ENCODE data around the gene ANTKMT.

Gene ANTKMT

GRCh38 chr16:720990-721764 lies at the start of gene ANTKMT:
Gene ANTKMT, plus strand, starts transcription at chr16:721146. Its CDS starts 129 bp downstream, at chr16:721275.
- DNase-seq (ENCODE audit: low read depth), result peak; percentile 27

- no peak for DNase-seq (ENCODE audit: low read depth)
Observed at GRCh38 chr16:671353-672131, 49.4 kb upstream of the ANTKMT start.

- DNase-seq (ENCODE audit: low read depth), result no peak
Observed at GRCh38 chr16:672371-672770, 48.6 kb upstream of the ANTKMT start.

- DNase-seq (ENCODE audit: low read depth), result no peak
Observed at GRCh38 chr16:672851-673250, 48.1 kb upstream of the ANTKMT start.

- no peak for DNase-seq (ENCODE audit: low read depth)
Observed at GRCh38 chr16:673399-673991, 47.5 kb upstream of the ANTKMT start.

GRCh38 chr16:674214-674881 lies 46.6 kb upstream of the ANTKMT start:
- DNase-seq (ENCODE audit: low read depth), result no peak

GRCh38 chr16:674968-675883 lies 45.7 kb upstream of the ANTKMT start, which contains the start of gene RHBDL1:
Gene RHBDL1, plus strand, starts transcription at chr16:675671. Its CDS starts 120 bp downstream, at chr16:675791.
- no peak for DNase-seq (ENCODE audit: low read depth)

- no peak for DNase-seq (ENCODE audit: low read depth)
Observed at GRCh38 chr16:675884-676564, 44.9 kb upstream of the ANTKMT start.

GRCh38 chr16:676565-676902 lies 44.4 kb upstream of the ANTKMT start:
- no peak for DNase-seq (ENCODE audit: low read depth)

GRCh38 chr16:676913-677312 lies 44.0 kb upstream of the ANTKMT start:
- no peak for DNase-seq (ENCODE audit: low read depth)

GRCh38 chr16:677316-678190 lies 43.4 kb upstream of the ANTKMT start:
- no peak for DNase-seq (ENCODE audit: low read depth)

- DNase-seq (ENCODE audit: low read depth), result no peak
Observed at GRCh38 chr16:678209-678857, 42.6 kb upstream of the ANTKMT start.

- DNase-seq (ENCODE audit: low read depth), result no peak
Observed at GRCh38 chr16:678858-679813, 41.8 kb upstream of the ANTKMT start.

- peak; percentile 78 for DNase-seq (ENCODE audit: low read depth)
Observed at GRCh38 chr16:679814-680624, 40.9 kb upstream of the ANTKMT start, which contains the start of gene STUB1. Gene STUB1, plus strand, starts transcription at chr16:680410. Its CDS starts 116 bp downstream, at chr16:680526.

GRCh38 chr16:680625-680945 lies 40.4 kb upstream of the ANTKMT start:
- DNase-seq (ENCODE audit: low read depth), result no peak

GRCh38 chr16:680967-681745 lies 39.8 kb upstream of the ANTKMT start:
- no peak for DNase-seq (ENCODE audit: low read depth)
